B cell (primary cell): Measurements from ENCODE around the gene ARMC5. TPM values are rescaled to one million over a fixed set of nuclear protein-coding genes. Genes with fewer than 3 reads are reported as not detected.

ENCODE experiments used
- ATAC-seq: fragments of 200-7000 bp; cut with Tn5 transposase; one replicate; pipeline ENCODE4 v1.10.0; 2021; ENCODE audit warnings: low read depth, mild to moderate bottlenecking, moderate number of reproducible peaks, moderate library complexity
- CTCF ChIA-PET: fragments of 350-600 bp; sonication (Branson Sonifier 250); formaldehyde crosslinking; loops from one replicate; lab custom pipeline; 2021; ENCODE audit warnings: antibody characterized with exemption, inconsistent platforms; lab: Charles Lee
- POLR2A ChIA-PET: fragments of 350-600 bp; sonication (Branson Sonifier 250); formaldehyde crosslinking; loops from one replicate; lab custom pipeline; 2021; ENCODE audit warnings: antibody characterized with exemption; lab: Charles Lee
- DNase-seq: peaks from one replicate; pipeline ENCODE4 v3.0.0; 2013
- H2AFZ ChIP-seq: 2 replicates; pipeline ENCODE4 v1.6.1; 2012; ENCODE audit warnings: mild to moderate bottlenecking, low read depth, low read length; ENCODE audit not compliant: insufficient read depth, poor library complexity, severe bottlenecking
- H3K27ac ChIP-seq, 2 donors: 1 replicate in 1 of 2; 2 replicates in 1 of 2; pipeline ENCODE4 v1.5.1; 2012 to 2013; ENCODE audit warnings: low read length in 2 of 2, mild to moderate bottlenecking in 2 of 2, moderate library complexity in 1 of 2
- H3K27me3 ChIP-seq, 4 experiments: fragments of 200-600 bp in 1 of 4; sonication (generic) in 1 of 4; replicated peaks in 1 of 4; 1 replicate in 2 of 4; 2 replicates in 2 of 4; pipeline versions ENCODE4 v1.6.1 to v1.7.0; 2013 to 2016; ENCODE audit warnings: low read length in 3 of 4, mild to moderate bottlenecking in 2 of 4, mixed read lengths in 1 of 4, moderate library complexity in 1 of 4; ENCODE audit not compliant: insufficient read depth in 4 of 4, control insufficient read depth in 3 of 4; ENCODE audit errors: control extremely low read depth in 1 of 4
- H3K36me3 ChIP-seq, 2 experiments: replicated peaks in 1 of 2; 1 replicate in 1 of 2; 2 replicates in 1 of 2; pipeline versions ENCODE4 v1.6.1 to v1.7.1; 2013; ENCODE audit warnings: low read length in 1 of 2; ENCODE audit not compliant: insufficient read depth in 2 of 2, control insufficient read depth in 1 of 2; ENCODE audit errors: control extremely low read depth in 1 of 2, extremely low read depth in 1 of 2
- H3K4me1 ChIP-seq, 2 donors: fragments of 200-600 bp in 1 of 2; sonication (generic) in 1 of 2; 1 replicate in 1 of 2; 2 replicates in 1 of 2; pipeline versions ENCODE4 v1.5.1 to v1.6.1; 2013 to 2017; ENCODE audit warnings: low read length in 2 of 2; ENCODE audit not compliant: control insufficient read depth in 2 of 2, insufficient read depth in 2 of 2
- H3K4me2 ChIP-seq: replicated peaks from 2 replicates; pipeline ENCODE3; 2012; ENCODE audit warnings: mild to moderate bottlenecking, low read depth, low read length; ENCODE audit not compliant: poor library complexity, severe bottlenecking
- H3K4me3 ChIP-seq, 5 experiments: fragments of 200-600 bp in 1 of 5; sonication (generic) in 1 of 5; 1 replicate in 3 of 5; 2 replicates in 2 of 5; pipeline versions ENCODE4 v1.5.1 to v1.7.0; 2011 to 2016; ENCODE audit warnings: low read length in 4 of 5, mild to moderate bottlenecking in 4 of 5, low read depth in 2 of 5, control low read depth in 1 of 5, moderate library complexity in 1 of 5; ENCODE audit not compliant: insufficient read depth in 1 of 5; ENCODE audit errors: control extremely low read depth in 1 of 5, extremely low read depth in 1 of 5
- H3K79me2 ChIP-seq: fragments of 200-600 bp; sonication (generic); one replicate; pipeline ENCODE4 v1.6.0; 2016; ENCODE audit warnings: low read length; ENCODE audit not compliant: control insufficient read depth, insufficient read depth
- H3K9ac ChIP-seq: fragments of 200-600 bp; sonication (generic); 2 replicates; pipeline ENCODE4 v1.6.1; 2017; ENCODE audit warnings: mild to moderate bottlenecking, low read length, moderate library complexity
- H3K9me3 ChIP-seq, 3 donors: one replicate each; pipeline versions ENCODE4 v1.6.1 to v1.7.1; 2013; ENCODE audit warnings: low read length in 2 of 3; ENCODE audit not compliant: control insufficient read depth in 2 of 3, insufficient read depth in 1 of 3; ENCODE audit errors: control extremely low read depth in 1 of 3
- H4K20me1 ChIP-seq: 2 replicates; pipeline ENCODE4 v1.6.0; 2012; ENCODE audit warnings: mild to moderate bottlenecking, low read length; ENCODE audit not compliant: insufficient read depth, control insufficient read depth, poor library complexity, severe bottlenecking
- H3K27ac Mint-ChIP-seq: one replicate; pipeline ENCODE4 v1.8.0; 2021; ENCODE audit warnings: mixed read lengths
- H3K27me3 Mint-ChIP-seq: one replicate; pipeline ENCODE4 v1.8.0; 2021; ENCODE audit warnings: mixed read lengths
- H3K4me1 Mint-ChIP-seq: one replicate; pipeline ENCODE4 v1.8.0; 2021; ENCODE audit warnings: mixed read lengths
- H3K4me3 Mint-ChIP-seq: one replicate; pipeline ENCODE4 v1.8.0; 2021; ENCODE audit warnings: mixed read lengths
- H3K9me3 Mint-ChIP-seq: one replicate; pipeline ENCODE4 v1.8.0; 2022; ENCODE audit warnings: mixed read lengths; ENCODE audit not compliant: insufficient read depth
- CTCF ChIP-seq: fragments of 200-600 bp; IDR thresholded peaks from one replicate; pipeline ENCODE4 v1.8.0; 2022; ENCODE audit warnings: antibody characterized with exemption, mild to moderate bottlenecking
- EZH2 ChIP-seq: IDR thresholded peaks from 2 replicates; pipeline ENCODE4 v1.6.1; 2012; ENCODE audit warnings: borderline replicate concordance, low read depth, mild to moderate bottlenecking, moderate library complexity, low read length; ENCODE audit not compliant: insufficient read depth, poor library complexity, severe bottlenecking
- WGBS: methylation state at CpG from one replicate; pipeline ENCODE4 v1.1.5; 2013; ENCODE audit warnings: missing lambda C conversion rate; ENCODE audit not compliant: insufficient coverage; 5-methylcytosine and 5-hydroxymethylcytosine counted together
- intact Hi-C: fragments of 100-400 bp; cut with micrococcal nuclease; formaldehyde crosslinking; loops from one replicate; pipeline ENCODE4 v1.10.0; 2022
- polyA plus RNA-seq: library from polyadenylated mRNA; depleted of rRNA; stranded (reverse); fragments of >200 nt; gene quantifications from 2 replicates; pipeline ENCODE4 v1.2.3, GENCODE V29; 2012
- total RNA-seq, 2 donors: library from RNA; stranded (reverse); fragments of 120-200 nt in 1 of 2; gene quantifications; 1 replicate in 1 of 2; 2 replicates in 1 of 2; pipeline versions ENCODE4 v1.2.3 to v1.2.4, GENCODE V29; 2013 to 2022

Gene ARMC5
- total and polyA plus RNA-seq, 2 donors (not counting 1 experiment from before 2014, with no cell fraction given) = 11.7 to 15.4 TPM

- Histone ChIP-seq H3K9me3 (no peaks in the 10 kb centered on the region), H3K79me2 (no peaks in the 10 kb centered on the region), H4K20me1 (no peaks in the 10 kb centered on the region), H3K4me1 (peaks cover 9 to 18% of the 10 kb centered on the region in 2 donors), H3K4me3 (no peak overlapping the region), H3K36me3 (no peaks in the 10 kb centered on the region), H3K27ac (no peak overlapping the region), H3K4me2 (no peak overlapping the region), H3K27me3 (peaks cover 0 to 9% (median 0%) of the 10 kb centered on the region in 4 experiments), H2AFZ (no peak overlapping the region), H3K9ac (no peak overlapping the region)
- intact Hi-C loops = loop anchor here (5.0 kb wide), 1 partner anchor 393 kb away; the partner anchor contains the start of gene ZNF267
- ChIA-PET POLR2A (no interaction called here), CTCF (interaction anchor here (0.7 kb wide), 1 partner anchor 326 kb away, joined by 3 read pairs; no protein-coding TSS in a partner anchor)
- Mint-ChIP-seq H3K9me3 (no peaks in the 10 kb centered on the region), H3K4me3 (no peak overlapping the region), H3K27me3 (peaks cover 16% of the 10 kb centered on the region), H3K4me1 (peaks cover 22% of the 10 kb centered on the region), H3K27ac (no peak overlapping the region)
- no peak for ATAC-seq
- 86% methylated on average over 3 of the region's 3 CpGs for WGBS
- DNase-seq = no peak
- TF ChIP-seq CTCF = no peak
- TF ChIP-seq EZH2 = no peak
Measured at GRCh38 chr16:31478956-31479355, 19.7 kb downstream of the ARMC5 start.

- POLR2A ChIA-PET = no interaction called here
- intact Hi-C loops = loop anchor here (5.0 kb wide), 1 partner anchor 393 kb away; the partner anchor contains the start of gene ZNF267
- ATAC-seq = no peak
Measured at GRCh38 chr16:31479751-31480150, 20.4 kb downstream of the ARMC5 start.

More at GRCh38 chr16:31479751-31480150, 20.4 kb downstream of the ARMC5 start:
- Histone ChIP-seq H2AFZ (no peak overlapping the region), H3K9ac (no peak overlapping the region), H3K27ac (no peak overlapping the region), H3K9me3 (no peaks in the 10 kb centered on the region), H3K4me1 (peaks cover 9 to 18% of the 10 kb centered on the region in 2 donors), H3K4me3 (no peak overlapping the region), H3K4me2 (no peak overlapping the region), H3K36me3 (no peaks in the 10 kb centered on the region), H3K79me2 (no peaks in the 10 kb centered on the region), H4K20me1 (no peaks in the 10 kb centered on the region), H3K27me3 (peaks cover 0 to 9% (median 0%) of the 10 kb centered on the region in 4 experiments)
- WGBS = 94% methylated on average over 9 of the region's 9 CpGs
- Mint-ChIP-seq H3K4me3 (no peak overlapping the region), H3K27me3 (peaks cover 16% of the 10 kb centered on the region), H3K9me3 (no peaks in the 10 kb centered on the region), H3K4me1 (peaks cover 19% of the 10 kb centered on the region), H3K27ac (no peak overlapping the region)
- TF ChIP-seq EZH2 (no peak), CTCF (no peak)
- CTCF ChIA-PET = interaction anchor here (1.2 kb wide), 1 partner anchor 19 kb away, joined by 4 read pairs; no protein-coding TSS in a partner anchor
- no peak for DNase-seq
